C4-2B (cell line): ENCODE measurements around the gene CYP19A1.

Experiments
- ZFX ChIP-seq: fragments of 450-650 bp; IDR thresholded peaks from 2 replicates; pipeline ENCODE4 v1.6.1; 2017
- TF ChIP-seq, protein P1 (sequence below): fragments of 450-650 bp; conservative IDR thresholded peaks from 2 replicates; pipeline ENCODE4 v1.5.1; 2017; ENCODE audit warnings: mild to moderate bottlenecking

DNA sequence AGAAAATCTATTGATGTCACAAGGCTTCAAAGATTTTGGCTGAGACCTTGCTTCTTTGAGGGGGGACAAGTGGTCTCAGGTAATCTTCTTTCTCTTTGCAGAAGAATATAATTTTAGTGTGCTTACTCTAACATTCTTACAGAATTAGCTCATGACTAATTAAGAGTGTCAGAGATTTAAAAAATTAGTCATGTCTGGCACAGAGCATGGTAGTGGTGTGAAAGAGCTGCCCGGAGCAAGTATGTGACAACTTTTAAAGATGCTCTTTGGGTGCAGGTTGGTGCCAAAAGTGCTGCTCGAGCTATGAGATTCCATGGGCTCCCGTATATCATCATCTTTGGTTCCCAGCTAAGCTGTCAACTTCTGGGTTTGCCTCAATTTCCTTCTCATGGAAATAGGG is 31.1 kb downstream of the CYP19A1 start:
- TF ChIP-seq, protein P1, sequence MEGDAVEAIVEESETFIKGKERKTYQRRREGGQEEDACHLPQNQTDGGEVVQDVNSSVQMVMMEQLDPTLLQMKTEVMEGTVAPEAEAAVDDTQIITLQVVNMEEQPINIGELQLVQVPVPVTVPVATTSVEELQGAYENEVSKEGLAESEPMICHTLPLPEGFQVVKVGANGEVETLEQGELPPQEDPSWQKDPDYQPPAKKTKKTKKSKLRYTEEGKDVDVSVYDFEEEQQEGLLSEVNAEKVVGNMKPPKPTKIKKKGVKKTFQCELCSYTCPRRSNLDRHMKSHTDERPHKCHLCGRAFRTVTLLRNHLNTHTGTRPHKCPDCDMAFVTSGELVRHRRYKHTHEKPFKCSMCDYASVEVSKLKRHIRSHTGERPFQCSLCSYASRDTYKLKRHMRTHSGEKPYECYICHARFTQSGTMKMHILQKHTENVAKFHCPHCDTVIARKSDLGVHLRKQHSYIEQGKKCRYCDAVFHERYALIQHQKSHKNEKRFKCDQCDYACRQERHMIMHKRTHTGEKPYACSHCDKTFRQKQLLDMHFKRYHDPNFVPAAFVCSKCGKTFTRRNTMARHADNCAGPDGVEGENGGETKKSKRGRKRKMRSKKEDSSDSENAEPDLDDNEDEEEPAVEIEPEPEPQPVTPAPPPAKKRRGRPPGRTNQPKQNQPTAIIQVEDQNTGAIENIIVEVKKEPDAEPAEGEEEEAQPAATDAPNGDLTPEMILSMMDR, result no peak
- TF ChIP-seq ZFX, result no peak
